DMS 273 (cell line): ENCODE results near the gene PUS3.
"Not testable (repeated sequence)": the region's sequence is repeated elsewhere in the genome, so short reads cannot be mapped to it uniquely, and the experiment has no call there.

Experiments
- DNase-seq: peaks from one replicate; lab custom pipeline; 2025; ENCODE audit not compliant: unreplicated experiment; lab: John Stamatoyannopoulos, UW

The PUS3 gene

GRCh38 chr11:125872138-125872491, 30.9 kb downstream of the PUS3 start:
- no peak for DNase-seq

GRCh38 chr11:125871391-125872137, 31.4 kb downstream of the PUS3 start:
- DNase-seq: peak; percentile 68

- DNase-seq: no peak
Observed at GRCh38 chr11:125869521-125869920, 33.5 kb downstream of the PUS3 start.

- DNase-seq: not testable (repeated sequence)
Observed at GRCh38 chr11:125865354-125865753, 37.7 kb downstream of the PUS3 start.

- not testable (repeated sequence) for DNase-seq
Observed at GRCh38 chr11:125862786-125863185, 40.2 kb downstream of the PUS3 start.

GRCh38 chr11:125857670-125858069, 45.3 kb downstream of the PUS3 start:
- DNase-seq: not testable (repeated sequence)

GRCh38 chr11:125846188-125846587, 56.8 kb downstream of the PUS3 start:
- DNase-seq: no peak
